ENCODE results near the gene CDHR1. TPM values are rescaled to one million over a fixed set of nuclear protein-coding genes. Genes with fewer than 3 reads are reported as not detected.
A peak's percentile ranks its signal among the peaks of the same experiment; 100 is the strongest.

CDHR1 gene
- total RNA-seq, 8 experiments from 2014 or later: 1.7 to 4.6 (median 3.0) TPM

GRCh38 chr10:84195044-84195830, 900 bp downstream of the CDHR1 start:
- ATAC-seq (replicated peaks in 6 of 8): no peak
- in situ Hi-C loops (cut with MboI; ENCODE audit: low pct_unique_long_range_greater_than_20kb in 2 of 9, low sequenced_read_pairs in 9 of 9, unreplicated experiment in 9 of 9): loop anchor here in 1 of 9 experiments (10.0 kb wide), 1 partner anchor 50 kb away; no protein-coding TSS in a partner anchor
- WGBS, 10 experiments: 33 to 80% (median 44%) methylated on average over 1 to 7 of the region's 43 CpGs; no CpG with 5 or more reads in 6 of the 10 experiments

GRCh38 chr10:84196083-84196482, 1.7 kb downstream of the CDHR1 start:
- H3K27ac ChIP-seq: no peak overlapping the region
- H3K4me1 ChIP-seq (replicated peaks in 1 of 2): peaks cover 4% of the 10 kb centered on the region in 2 donors
- in situ Hi-C loops (cut with MboI; ENCODE audit: low pct_unique_long_range_greater_than_20kb in 2 of 9, low sequenced_read_pairs in 9 of 9, unreplicated experiment in 9 of 9): loop anchor here in 1 of 9 experiments (10.0 kb wide), 1 partner anchor 51 kb away; no protein-coding TSS in a partner anchor
- WGBS, 10 experiments: 33 to 80% (median 60%) methylated on average over 1 to 3 of the region's 4 CpGs; no CpG with 5 or more reads in 2 of the 10 experiments
- no peak for ATAC-seq (replicated peaks in 6 of 8)
- H3K4me3 ChIP-seq: no peak overlapping the region

More at GRCh38 chr10:84195044-84195830, 900 bp downstream of the CDHR1 start:
- Histone ChIP-seq H3K4me1 (replicated peaks in 1 of 2) (peaks cover 4% of the 10 kb centered on the region in 2 donors), H3K27ac (no peak overlapping the region), H3K4me3 (peak overlapping the region; percentile 37 to 48 (median 43))

GRCh38 chr10:84196941-84197340, 2.6 kb downstream of the CDHR1 start:
- ATAC-seq (replicated peaks in 6 of 8): no peak
- peaks cover 4% of the 10 kb centered on the region in 2 donors for H3K4me1 ChIP-seq (replicated peaks in 1 of 2)
- 71 to 96% (median 85%) methylated on average over 1 to 5 of the region's 5 CpGs; no CpG with 5 or more reads in 6 of the 10 experiments for WGBS, 10 experiments
- in situ Hi-C loops (cut with MboI; ENCODE audit: low pct_unique_long_range_greater_than_20kb in 2 of 9, low sequenced_read_pairs in 9 of 9, unreplicated experiment in 9 of 9): loop anchor here in 1 of 9 experiments (10.0 kb wide), 1 partner anchor 52 kb away; no protein-coding TSS in a partner anchor
- no peak overlapping the region for H3K27ac ChIP-seq
- H3K4me3 ChIP-seq: no peak overlapping the region

GRCh38 chr10:84197643-84198042, 3.3 kb downstream of the CDHR1 start:
- ATAC-seq (replicated peaks in 6 of 8): no peak
- H3K4me3 ChIP-seq: no peak overlapping the region
- WGBS, 10 experiments: 25% methylated on average over 4 of the region's 5 CpGs; no CpG with 5 or more reads in 9 of the 10 experiments
- H3K27ac ChIP-seq: no peak overlapping the region
- H3K4me1 ChIP-seq (replicated peaks in 1 of 2): peaks cover 4% of the 10 kb centered on the region in 2 donors
- in situ Hi-C loops (cut with MboI; ENCODE audit: low pct_unique_long_range_greater_than_20kb in 2 of 9, low sequenced_read_pairs in 9 of 9, unreplicated experiment in 9 of 9): loop anchor here in 1 of 9 experiments (10.0 kb wide), 1 partner anchor 53 kb away; no protein-coding TSS in a partner anchor

- peak in 1 of 8 experiments; percentile 11 for ATAC-seq (replicated peaks in 6 of 8)
- H3K4me1 ChIP-seq (replicated peaks in 1 of 2): peaks cover 4% of the 10 kb centered on the region in 2 donors
- H3K27ac ChIP-seq: no peak overlapping the region
- 0 to 100% (median 61%) methylated on average over 1 to 5 of the region's 7 CpGs; no CpG with 5 or more reads in 2 of the 10 experiments for WGBS, 10 experiments
- no peak overlapping the region for H3K4me3 ChIP-seq
- in situ Hi-C loops (cut with MboI; ENCODE audit: low pct_unique_long_range_greater_than_20kb in 2 of 9, low sequenced_read_pairs in 9 of 9, unreplicated experiment in 9 of 9): loop anchor here in 1 of 9 experiments (10.0 kb wide), 1 partner anchor 54 kb away; no protein-coding TSS in a partner anchor
Measured at GRCh38 chr10:84198206-84198915, 4.0 kb downstream of the CDHR1 start.

GRCh38 chr10:84200537-84201243, 6.4 kb downstream of the CDHR1 start:
- H3K4me1 ChIP-seq (replicated peaks in 1 of 2): peaks cover 0 to 4% of the 10 kb centered on the region in 2 donors
- in situ Hi-C loops (cut with MboI; ENCODE audit: low pct_unique_long_range_greater_than_20kb in 2 of 9, low sequenced_read_pairs in 9 of 9, unreplicated experiment in 9 of 9): no loop called here
- H3K4me3 ChIP-seq: no peak overlapping the region
- no peak overlapping the region for H3K27ac ChIP-seq
- no peak for ATAC-seq (replicated peaks in 6 of 8)
- 40 to 100% (median 60%) methylated on average over 1 to 3 of the region's 11 CpGs; no CpG with 5 or more reads in 5 of the 10 experiments for WGBS, 10 experiments

- peaks cover 0 to 4% of the 10 kb centered on the region in 2 donors for H3K4me1 ChIP-seq (replicated peaks in 1 of 2)
- H3K27ac ChIP-seq: no peak overlapping the region
- 0 to 100% (median 75%) methylated on average over 1 to 4 of the region's 6 CpGs; no CpG with 5 or more reads in 4 of the 10 experiments for WGBS, 10 experiments
- in situ Hi-C loops (cut with MboI; ENCODE audit: low pct_unique_long_range_greater_than_20kb in 2 of 9, low sequenced_read_pairs in 9 of 9, unreplicated experiment in 9 of 9): no loop called here
- no peak for ATAC-seq (replicated peaks in 6 of 8)
- no peak overlapping the region for H3K4me3 ChIP-seq
Measured at GRCh38 chr10:84201244-84201606, 6.9 kb downstream of the CDHR1 start.

- Histone ChIP-seq H3K4me3 (no peak overlapping the region), H3K4me1 (replicated peaks in 1 of 2) (peaks cover 0 to 4% of the 10 kb centered on the region in 2 donors), H3K27ac (no peak overlapping the region)
- in situ Hi-C loops (cut with MboI; ENCODE audit: low pct_unique_long_range_greater_than_20kb in 2 of 9, low sequenced_read_pairs in 9 of 9, unreplicated experiment in 9 of 9): no loop called here
- no peak for ATAC-seq (replicated peaks in 6 of 8)
- WGBS, 10 experiments: 76 to 100% (median 96%) methylated on average over 1 to 6 of the region's 11 CpGs; no CpG with 5 or more reads in 4 of the 10 experiments
Measured at GRCh38 chr10:84201682-84202081, 7.3 kb downstream of the CDHR1 start.

GRCh38 chr10:84202349-84202748, 8.0 kb downstream of the CDHR1 start:
- in situ Hi-C loops (cut with MboI; ENCODE audit: low pct_unique_long_range_greater_than_20kb in 2 of 9, low sequenced_read_pairs in 9 of 9, unreplicated experiment in 9 of 9): no loop called here
- WGBS, 10 experiments: 43 to 100% (median 69%) methylated on average over 1 to 4 of the region's 5 CpGs; no CpG with 5 or more reads in 4 of the 10 experiments
- Histone ChIP-seq H3K27ac (no peak overlapping the region), H3K4me3 (no peak overlapping the region), H3K4me1 (replicated peaks in 1 of 2) (peaks cover 0 to 4% of the 10 kb centered on the region in 2 donors)
- ATAC-seq (replicated peaks in 6 of 8): no peak

- no peak overlapping the region for H3K4me3 ChIP-seq
- ATAC-seq (replicated peaks in 6 of 8): peak in 3 of 8 experiments; percentile 43 to 58 (median 53)
- H3K4me1 ChIP-seq (replicated peaks in 1 of 2): no peaks in the 10 kb centered on the region
- H3K27ac ChIP-seq: no peak overlapping the region
- WGBS, 10 experiments: 92 to 100% methylated on average over 1 to 2 of the region's 4 CpGs; no CpG with 5 or more reads in 8 of the 10 experiments
- in situ Hi-C loops (cut with MboI; ENCODE audit: low pct_unique_long_range_greater_than_20kb in 2 of 9, low sequenced_read_pairs in 9 of 9, unreplicated experiment in 9 of 9): no loop called here
Measured at GRCh38 chr10:84204122-84204521, 9.8 kb downstream of the CDHR1 start.

- ATAC-seq (replicated peaks in 6 of 8): no peak
- no peaks in the 10 kb centered on the region for H3K4me1 ChIP-seq (replicated peaks in 1 of 2)
- no peak overlapping the region for H3K27ac ChIP-seq
- no peak overlapping the region for H3K4me3 ChIP-seq
- 0 to 84% (median 51%) methylated on average over 1 to 4 of the region's 4 CpGs; no CpG with 5 or more reads in 4 of the 10 experiments for WGBS, 10 experiments
- in situ Hi-C loops (cut with MboI; ENCODE audit: low pct_unique_long_range_greater_than_20kb in 2 of 9, low sequenced_read_pairs in 9 of 9, unreplicated experiment in 9 of 9): no loop called here
Measured at GRCh38 chr10:84204610-84205009, 10.3 kb downstream of the CDHR1 start.

GRCh38 chr10:84205049-84205852, 10.9 kb downstream of the CDHR1 start:
- 0 to 92% (median 7%) methylated on average over 1 to 5 of the region's 8 CpGs; no CpG with 5 or more reads in 5 of the 10 experiments for WGBS, 10 experiments
- H3K4me3 ChIP-seq: no peak overlapping the region

More at GRCh38 chr10:84205049-84205852, 10.9 kb downstream of the CDHR1 start:
- no peaks in the 10 kb centered on the region for H3K4me1 ChIP-seq (replicated peaks in 1 of 2)
- no peak overlapping the region for H3K27ac ChIP-seq
- in situ Hi-C loops (cut with MboI; ENCODE audit: low pct_unique_long_range_greater_than_20kb in 2 of 9, low sequenced_read_pairs in 9 of 9, unreplicated experiment in 9 of 9): no loop called here
- ATAC-seq (replicated peaks in 6 of 8): peak; percentile 74 to 96 (median 88)
